ENCODE measurements around the gene PTRH1.

Gene PTRH1

DNA sequence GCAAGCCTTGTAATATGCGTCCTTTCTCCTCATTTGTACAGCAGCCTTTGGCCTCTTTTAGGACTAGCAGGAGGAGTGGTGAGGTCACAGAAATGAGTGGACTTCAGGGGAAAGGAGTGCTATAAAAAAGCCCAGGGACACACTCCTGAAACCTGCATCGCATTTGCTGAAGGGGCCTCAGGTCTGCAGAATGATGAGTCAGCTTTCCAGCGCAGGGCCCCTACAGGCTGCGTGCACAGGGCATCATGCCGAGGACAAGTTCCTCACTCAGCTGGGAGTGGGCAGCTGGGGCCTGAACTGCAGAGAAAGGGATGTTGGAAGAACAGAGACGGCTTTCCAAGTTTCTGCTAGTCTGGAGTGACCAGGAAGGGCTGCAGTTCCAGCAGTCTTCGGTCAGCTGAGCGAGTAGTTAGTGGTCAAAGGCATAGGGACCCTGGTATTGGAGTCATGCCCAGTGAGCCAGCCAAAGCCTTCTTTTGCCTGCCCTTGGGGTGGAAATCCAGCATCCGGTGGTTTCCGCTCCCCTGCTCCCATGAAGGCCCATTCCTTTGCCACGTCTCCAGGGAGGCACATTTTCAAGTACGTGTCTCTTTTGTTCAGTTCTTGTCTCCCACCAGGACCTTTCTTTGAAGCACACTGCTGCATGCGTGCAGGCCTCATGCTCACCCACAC lies 26.0 kb downstream of the PTRH1 start:
- no peaks in the 10 kb centered on the region for H3K27me3 ChIP-seq (ENCODE audit: insufficient read depth, low read depth)
- H3K79me2 ChIP-seq (ENCODE audit: insufficient read depth, low read depth), result no peaks in the 10 kb centered on the region
- H3K36me3 ChIP-seq (ENCODE audit: insufficient read depth), result no peaks in the 10 kb centered on the region

DNA sequence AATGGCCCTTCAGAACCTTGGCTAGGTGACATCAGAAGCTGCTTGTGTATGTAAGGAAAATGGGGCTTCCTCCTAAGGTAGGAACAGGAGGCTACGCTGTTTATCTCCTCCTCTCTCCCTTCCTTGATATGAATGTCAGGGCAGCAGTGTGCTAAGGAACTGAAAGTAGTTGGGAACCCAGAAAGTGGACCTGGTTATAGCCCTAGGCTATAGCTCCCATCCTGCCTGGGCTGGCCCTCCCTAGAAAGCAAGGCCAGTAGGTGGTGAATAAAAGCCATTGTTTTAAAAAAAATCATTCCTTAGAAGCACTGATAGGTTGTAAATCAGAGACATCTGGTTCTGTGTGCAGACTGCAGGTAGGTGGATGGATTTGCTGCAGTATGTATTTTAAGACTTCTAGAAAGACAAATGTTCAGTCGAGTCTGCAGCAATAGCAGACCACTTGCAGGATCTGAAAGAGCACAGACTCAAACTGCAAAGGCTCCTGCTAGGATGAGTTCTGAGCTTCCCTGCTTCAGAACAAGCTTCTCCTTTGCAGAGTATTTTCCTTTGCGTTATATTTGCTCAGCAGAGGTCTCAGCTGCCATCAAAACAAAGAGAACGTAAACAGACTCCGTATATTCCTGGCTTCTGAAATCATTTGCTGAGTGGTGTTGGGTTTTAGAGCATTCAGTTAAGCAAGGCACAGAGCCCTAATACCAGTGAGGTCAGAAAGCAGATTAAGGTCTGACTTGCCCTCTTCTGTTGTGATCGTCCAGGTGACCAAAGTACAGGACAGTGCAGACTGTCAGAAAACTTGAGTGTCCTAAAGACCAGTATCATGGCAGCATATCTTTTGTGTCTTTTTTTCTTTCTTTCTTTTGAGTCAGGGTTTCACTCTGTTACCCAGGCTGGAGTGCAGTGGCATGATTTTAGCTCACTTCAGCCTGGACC lies 28.7 kb downstream of the PTRH1 start:
- H3K4me1 ChIP-seq (ENCODE audit: low read depth, poor library complexity, severe bottlenecking), result no peaks in the 10 kb centered on the region
- no peak overlapping the region for H3K9ac ChIP-seq
- no peaks in the 10 kb centered on the region for H3K27me3 ChIP-seq (ENCODE audit: insufficient read depth, low read depth)
- no peak overlapping the region for H3K27ac ChIP-seq
- no peaks in the 10 kb centered on the region for H4K20me1 ChIP-seq (ENCODE audit: insufficient read depth)
- no peak overlapping the region for H2AFZ ChIP-seq (ENCODE audit: low read depth)
- H3K4me3 ChIP-seq (IDR thresholded peaks at IDR 0.05; ENCODE audit: insufficient read depth, low read depth, low read length), result no peak overlapping the region
- no peak overlapping the region for H3K4me2 ChIP-seq
- no peaks in the 10 kb centered on the region for H3K36me3 ChIP-seq (ENCODE audit: insufficient read depth)
- H3K79me2 ChIP-seq (ENCODE audit: insufficient read depth, low read depth), result no peaks in the 10 kb centered on the region
- TF ChIP-seq, protein P1, sequence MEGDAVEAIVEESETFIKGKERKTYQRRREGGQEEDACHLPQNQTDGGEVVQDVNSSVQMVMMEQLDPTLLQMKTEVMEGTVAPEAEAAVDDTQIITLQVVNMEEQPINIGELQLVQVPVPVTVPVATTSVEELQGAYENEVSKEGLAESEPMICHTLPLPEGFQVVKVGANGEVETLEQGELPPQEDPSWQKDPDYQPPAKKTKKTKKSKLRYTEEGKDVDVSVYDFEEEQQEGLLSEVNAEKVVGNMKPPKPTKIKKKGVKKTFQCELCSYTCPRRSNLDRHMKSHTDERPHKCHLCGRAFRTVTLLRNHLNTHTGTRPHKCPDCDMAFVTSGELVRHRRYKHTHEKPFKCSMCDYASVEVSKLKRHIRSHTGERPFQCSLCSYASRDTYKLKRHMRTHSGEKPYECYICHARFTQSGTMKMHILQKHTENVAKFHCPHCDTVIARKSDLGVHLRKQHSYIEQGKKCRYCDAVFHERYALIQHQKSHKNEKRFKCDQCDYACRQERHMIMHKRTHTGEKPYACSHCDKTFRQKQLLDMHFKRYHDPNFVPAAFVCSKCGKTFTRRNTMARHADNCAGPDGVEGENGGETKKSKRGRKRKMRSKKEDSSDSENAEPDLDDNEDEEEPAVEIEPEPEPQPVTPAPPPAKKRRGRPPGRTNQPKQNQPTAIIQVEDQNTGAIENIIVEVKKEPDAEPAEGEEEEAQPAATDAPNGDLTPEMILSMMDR (conservative IDR thresholded peaks at IDR 0.05; ENCODE audit: low read depth, low read length), result no peak

More for the DNA sequence above, 26.0 kb downstream of the PTRH1 start:
- Histone ChIP-seq H3K9ac (no peak overlapping the region), H3K4me2 (no peak overlapping the region), H3K4me3 (IDR thresholded peaks at IDR 0.05; ENCODE audit: insufficient read depth, low read depth, low read length) (no peak overlapping the region), H4K20me1 (ENCODE audit: insufficient read depth) (no peaks in the 10 kb centered on the region), H3K27ac (no peak overlapping the region), H2AFZ (ENCODE audit: low read depth) (no peak overlapping the region), H3K4me1 (ENCODE audit: low read depth, poor library complexity, severe bottlenecking) (no peaks in the 10 kb centered on the region)
- TF ChIP-seq, protein P1 (conservative IDR thresholded peaks at IDR 0.05; ENCODE audit: low read depth, low read length), result no peak

DNA sequence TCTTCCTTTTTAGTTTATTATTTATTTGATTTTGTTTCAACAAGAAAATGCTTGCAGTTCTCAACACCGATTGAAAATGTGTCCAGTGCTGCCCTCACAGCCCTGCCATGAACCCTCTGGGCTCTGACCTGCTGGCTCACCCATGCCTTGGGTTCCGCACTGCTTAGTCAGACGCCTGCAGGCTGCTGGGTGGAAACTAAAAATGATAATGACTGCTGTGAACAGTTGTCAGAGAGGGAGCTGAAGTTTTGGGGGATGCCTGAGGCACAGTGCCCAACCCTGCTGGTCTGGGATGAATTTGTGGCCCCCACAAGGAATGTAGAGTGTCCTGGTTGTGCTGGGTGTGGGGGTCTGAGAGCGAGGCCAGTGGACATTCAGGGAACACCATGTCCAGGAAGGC lies 30.9 kb downstream of the PTRH1 start:
- H3K36me3 ChIP-seq (ENCODE audit: insufficient read depth), result no peaks in the 10 kb centered on the region
- no peak overlapping the region for H3K4me2 ChIP-seq

DNA sequence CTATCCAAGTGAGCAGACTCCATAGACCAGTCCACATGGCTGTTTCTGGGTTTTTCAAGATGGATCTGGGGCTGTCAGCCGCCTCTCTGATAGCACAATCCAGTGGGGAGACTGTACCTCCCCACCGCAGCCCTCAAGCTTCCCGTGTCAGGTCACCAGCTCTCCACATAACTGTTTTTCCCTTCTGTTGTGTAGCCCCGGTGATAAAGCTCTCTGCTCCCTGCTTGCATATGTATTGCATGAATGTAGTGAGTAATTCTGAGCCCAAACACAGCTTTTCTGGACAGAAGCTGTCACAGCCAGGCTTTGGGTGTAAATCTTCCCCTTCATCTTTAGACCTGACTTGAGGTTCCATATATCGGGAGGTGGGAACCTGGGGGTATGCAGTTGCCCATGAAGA lies 31.7 kb downstream of the PTRH1 start:
- Histone ChIP-seq H3K79me2 (ENCODE audit: insufficient read depth, low read depth) (no peaks in the 10 kb centered on the region), H3K27ac (no peak overlapping the region), H3K36me3 (ENCODE audit: insufficient read depth) (no peaks in the 10 kb centered on the region), H3K4me3 (IDR thresholded peaks at IDR 0.05; ENCODE audit: insufficient read depth, low read depth, low read length) (no peak overlapping the region), H3K4me2 (no peak overlapping the region), H4K20me1 (ENCODE audit: insufficient read depth) (no peaks in the 10 kb centered on the region), H2AFZ (ENCODE audit: low read depth) (no peak overlapping the region), H3K4me1 (ENCODE audit: low read depth, poor library complexity, severe bottlenecking) (no peaks in the 10 kb centered on the region), H3K9ac (no peak overlapping the region), H3K27me3 (ENCODE audit: insufficient read depth, low read depth) (no peaks in the 10 kb centered on the region)
- TF ChIP-seq, protein P1 (conservative IDR thresholded peaks at IDR 0.05; ENCODE audit: low read depth, low read length), result no peak

More for the DNA sequence above, 30.9 kb downstream of the PTRH1 start:
- no peak overlapping the region for H3K9ac ChIP-seq
- no peak overlapping the region for H2AFZ ChIP-seq (ENCODE audit: low read depth)
- no peaks in the 10 kb centered on the region for H3K27me3 ChIP-seq (ENCODE audit: insufficient read depth, low read depth)
- H4K20me1 ChIP-seq (ENCODE audit: insufficient read depth), result no peaks in the 10 kb centered on the region
- no peak overlapping the region for H3K27ac ChIP-seq
- H3K4me1 ChIP-seq (ENCODE audit: low read depth, poor library complexity, severe bottlenecking), result no peaks in the 10 kb centered on the region
- H3K79me2 ChIP-seq (ENCODE audit: insufficient read depth, low read depth), result no peaks in the 10 kb centered on the region
- TF ChIP-seq, protein P1 (conservative IDR thresholded peaks at IDR 0.05; ENCODE audit: low read depth, low read length), result no peak
- no peak overlapping the region for H3K4me3 ChIP-seq (IDR thresholded peaks at IDR 0.05; ENCODE audit: insufficient read depth, low read depth, low read length)

Measured in KMS-11 (cell line).